Epithelial cell of proximal tubule (primary cell): Measurements from ENCODE around the gene TPM4. TPM values are rescaled to one million over a fixed set of nuclear protein-coding genes. Genes with fewer than 3 reads are reported as not detected.
A peak's percentile ranks its signal among the peaks of the same experiment; 100 is the strongest.
"Not testable (repeated sequence)": the region's sequence is repeated elsewhere in the genome, so short reads cannot be mapped to it uniquely, and the experiment has no call there.

Experiments used
- DNase-seq: peaks from one replicate; pipeline ENCODE4 v3.0.0-alpha.2; 2011; ENCODE audit warnings: low read depth
- H3K4me3 ChIP-seq: 2 replicates; pipeline ENCODE4 v1.5.1; 2011; ENCODE audit warnings: low read depth, mild to moderate bottlenecking, low read length
- total RNA-seq: library from RNA; depleted of rRNA; stranded (reverse); fragments of >200 nt; gene quantifications from 2 replicates; pipeline ENCODE4 v1.2.3, GENCODE V29; 2015
- TF ChIP-seq, protein P1 (sequence below): conservative IDR thresholded peaks from 2 replicates; pipeline ENCODE4 v1.5.1; 2012; ENCODE audit warnings: low read depth, mild to moderate bottlenecking, low read length

Gene TPM4
- 965 and 968 TPM in 2 replicates for total RNA-seq

DNA sequence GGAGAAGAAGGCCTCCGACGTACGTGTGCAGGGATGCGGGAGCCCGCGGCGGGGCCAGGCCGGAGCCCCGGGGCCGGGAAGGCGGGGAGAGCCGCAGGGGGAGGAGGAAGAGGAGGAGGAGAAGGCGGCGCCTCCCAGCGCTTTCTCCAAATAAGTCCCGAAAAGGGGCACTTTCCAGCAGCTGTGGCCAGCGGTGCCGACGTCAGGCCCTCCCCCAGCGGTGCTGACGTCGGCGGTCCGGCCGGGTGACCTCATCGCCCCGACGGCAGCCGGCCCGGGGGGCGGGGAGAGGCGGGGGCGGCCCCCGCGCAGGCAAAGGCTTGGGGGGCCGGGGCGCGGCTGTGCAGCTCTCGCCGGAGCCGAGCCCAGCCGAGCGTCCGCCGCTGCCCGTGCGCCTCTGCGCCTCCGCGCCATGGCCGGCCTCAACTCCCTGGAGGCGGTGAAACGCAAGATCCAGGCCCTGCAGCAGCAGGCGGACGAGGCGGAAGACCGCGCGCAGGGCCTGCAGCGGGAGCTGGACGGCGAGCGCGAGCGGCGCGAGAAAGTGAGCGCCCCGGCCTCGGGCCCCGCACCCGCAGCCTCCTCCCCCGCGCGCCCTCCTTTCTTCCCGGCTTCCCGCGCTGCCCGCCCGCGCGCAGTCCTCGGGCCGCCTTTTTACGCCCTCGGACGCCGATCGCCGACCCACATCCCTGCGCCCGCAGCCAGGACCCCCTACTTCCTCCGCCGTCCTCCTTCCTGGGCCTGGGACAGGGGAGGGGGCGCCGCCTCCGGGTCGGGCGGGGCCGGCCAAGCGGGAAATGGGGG lies at the start of gene TPM4:
Gene TPM4, plus strand, starts transcription at position 342 of the 804 bp plus-strand sequence. Its CDS starts 71 bp downstream, at position 413.
- TF ChIP-seq, protein P1, sequence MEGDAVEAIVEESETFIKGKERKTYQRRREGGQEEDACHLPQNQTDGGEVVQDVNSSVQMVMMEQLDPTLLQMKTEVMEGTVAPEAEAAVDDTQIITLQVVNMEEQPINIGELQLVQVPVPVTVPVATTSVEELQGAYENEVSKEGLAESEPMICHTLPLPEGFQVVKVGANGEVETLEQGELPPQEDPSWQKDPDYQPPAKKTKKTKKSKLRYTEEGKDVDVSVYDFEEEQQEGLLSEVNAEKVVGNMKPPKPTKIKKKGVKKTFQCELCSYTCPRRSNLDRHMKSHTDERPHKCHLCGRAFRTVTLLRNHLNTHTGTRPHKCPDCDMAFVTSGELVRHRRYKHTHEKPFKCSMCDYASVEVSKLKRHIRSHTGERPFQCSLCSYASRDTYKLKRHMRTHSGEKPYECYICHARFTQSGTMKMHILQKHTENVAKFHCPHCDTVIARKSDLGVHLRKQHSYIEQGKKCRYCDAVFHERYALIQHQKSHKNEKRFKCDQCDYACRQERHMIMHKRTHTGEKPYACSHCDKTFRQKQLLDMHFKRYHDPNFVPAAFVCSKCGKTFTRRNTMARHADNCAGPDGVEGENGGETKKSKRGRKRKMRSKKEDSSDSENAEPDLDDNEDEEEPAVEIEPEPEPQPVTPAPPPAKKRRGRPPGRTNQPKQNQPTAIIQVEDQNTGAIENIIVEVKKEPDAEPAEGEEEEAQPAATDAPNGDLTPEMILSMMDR = no peak
- H3K4me3 ChIP-seq = peak within 1 kb of the TSS; percentile 72
- no peak for DNase-seq

DNA sequence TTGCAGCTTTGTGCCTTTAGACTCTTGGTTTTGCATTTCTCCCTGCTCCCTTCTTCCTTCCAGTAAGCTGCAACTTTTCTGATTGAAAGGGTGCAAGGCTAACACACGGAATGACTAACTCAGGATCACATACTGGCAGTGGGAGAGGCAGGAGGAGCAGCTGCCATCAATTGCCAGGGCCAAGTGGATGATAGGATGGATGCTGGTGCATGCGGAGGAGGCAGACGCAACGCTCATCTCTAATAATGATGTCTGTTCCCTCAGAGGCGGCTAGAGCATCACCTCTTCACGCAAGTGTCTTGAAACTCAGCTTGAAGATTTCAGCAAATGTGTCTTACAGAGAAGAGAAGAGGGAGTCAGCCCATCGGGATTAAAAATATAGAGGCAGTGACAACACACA lies 49.5 kb upstream of the TPM4 start:
- no peak for DNase-seq
- TF ChIP-seq, protein P1 = no peak
- H3K4me3 ChIP-seq = no peak overlapping the region

DNA sequence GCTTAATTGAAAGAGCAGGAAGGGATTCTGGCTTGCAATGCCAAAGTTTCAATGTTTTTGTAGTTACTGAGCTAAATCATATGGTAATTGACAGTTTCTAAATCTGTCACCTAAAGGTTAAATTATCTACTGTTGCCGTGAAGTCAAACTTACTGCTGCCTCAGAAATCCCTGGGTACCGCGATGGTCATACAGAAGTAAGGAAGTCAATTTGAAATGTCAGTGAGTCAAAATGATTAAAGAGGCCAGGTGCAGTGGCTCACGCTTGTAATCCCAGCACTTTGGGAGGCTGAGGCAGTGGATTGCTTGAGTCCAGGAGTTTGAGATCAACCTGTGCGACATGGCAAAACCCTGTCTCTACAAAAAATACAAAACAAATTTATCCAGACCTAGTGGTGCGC lies 48.8 kb upstream of the TPM4 start:
- TF ChIP-seq, protein P1 = no peak
- H3K4me3 ChIP-seq = no peak overlapping the region
- DNase-seq = no peak

DNA sequence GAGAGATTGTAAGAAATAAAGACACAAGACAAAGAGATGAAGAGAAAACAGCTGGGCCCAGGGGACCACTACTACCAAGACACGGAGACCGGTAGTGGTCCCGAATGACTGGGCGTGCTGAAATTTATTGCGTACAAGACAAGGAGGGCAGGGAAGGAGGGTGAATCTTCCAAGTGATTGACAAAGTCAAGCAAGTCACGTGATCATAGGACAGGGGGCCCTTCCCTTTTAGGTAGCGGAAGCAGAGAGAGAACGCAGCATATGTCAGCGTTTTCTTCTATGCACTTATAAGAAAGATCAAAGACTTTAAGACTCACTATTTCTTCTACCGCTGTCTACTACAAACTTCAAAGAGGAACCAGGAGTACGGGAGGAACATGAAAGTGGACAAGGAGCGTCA lies 46.1 kb upstream of the TPM4 start:
- not testable (repeated sequence) for DNase-seq, H3K4me3 ChIP-seq

DNA sequence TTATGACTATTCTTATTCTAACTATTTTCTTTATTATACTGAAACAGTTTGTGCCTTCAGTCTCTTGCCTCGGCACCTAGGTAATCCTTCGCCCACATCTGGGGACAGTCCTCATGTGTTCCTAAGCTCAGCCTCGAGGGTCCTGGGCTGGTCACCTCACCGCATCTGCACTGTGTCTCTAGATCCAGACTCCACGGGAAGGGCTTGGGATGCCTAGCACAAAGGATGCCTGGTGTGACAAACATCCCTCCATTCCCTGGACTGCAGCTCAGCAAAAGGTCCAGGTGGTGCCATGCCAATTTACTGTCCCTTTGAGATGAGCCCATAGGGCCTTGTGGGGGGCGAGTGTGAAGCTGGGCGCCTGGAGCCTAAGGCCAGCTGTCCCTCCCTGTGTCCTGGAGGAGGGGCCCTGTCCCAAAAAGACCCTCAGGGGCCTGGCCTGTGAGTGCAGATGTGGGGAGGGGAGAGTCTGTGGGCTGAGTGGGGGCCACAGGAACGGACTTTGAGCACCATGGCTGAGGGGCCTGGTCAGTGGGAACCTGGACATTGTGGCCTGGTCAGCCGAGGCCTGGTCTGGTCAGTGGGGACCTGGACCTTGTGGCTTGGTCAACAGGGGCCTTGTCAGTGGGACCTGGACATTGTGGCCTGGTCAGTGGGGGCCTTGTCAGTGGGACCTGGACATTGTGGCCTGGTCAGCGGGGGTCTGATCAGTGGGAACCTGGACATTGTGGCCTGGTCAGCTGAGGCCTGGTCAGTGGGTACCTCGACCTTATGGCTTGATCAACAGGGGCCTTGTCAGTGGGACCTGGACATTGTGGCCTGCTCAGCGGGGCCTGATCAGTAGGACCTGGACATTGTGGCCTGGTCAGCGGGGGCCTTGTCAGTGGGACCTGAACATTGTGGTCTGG lies 45.1 kb upstream of the TPM4 start:
- no peak overlapping the region for H3K4me3 ChIP-seq
- no peak for DNase-seq
- TF ChIP-seq, protein P1 = no peak

DNA sequence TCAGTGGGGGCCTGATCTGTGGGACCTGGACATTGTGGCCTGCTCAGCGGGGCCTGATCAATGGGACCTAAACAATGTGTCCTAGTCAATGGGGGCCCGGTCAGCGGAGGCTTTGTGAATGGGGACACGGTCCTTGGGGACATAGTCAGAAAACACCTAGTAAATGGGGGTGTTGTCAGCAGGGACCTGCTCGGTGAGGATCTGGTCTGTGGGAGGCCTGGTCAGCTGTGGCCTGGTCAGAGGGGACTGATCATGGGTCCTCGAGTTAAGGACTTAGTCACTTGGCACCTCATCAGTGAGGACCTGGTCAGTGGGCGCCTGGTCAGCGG lies 44.5 kb upstream of the TPM4 start:
- TF ChIP-seq, protein P1 = no peak
- no peak for DNase-seq
- no peak overlapping the region for H3K4me3 ChIP-seq

DNA sequence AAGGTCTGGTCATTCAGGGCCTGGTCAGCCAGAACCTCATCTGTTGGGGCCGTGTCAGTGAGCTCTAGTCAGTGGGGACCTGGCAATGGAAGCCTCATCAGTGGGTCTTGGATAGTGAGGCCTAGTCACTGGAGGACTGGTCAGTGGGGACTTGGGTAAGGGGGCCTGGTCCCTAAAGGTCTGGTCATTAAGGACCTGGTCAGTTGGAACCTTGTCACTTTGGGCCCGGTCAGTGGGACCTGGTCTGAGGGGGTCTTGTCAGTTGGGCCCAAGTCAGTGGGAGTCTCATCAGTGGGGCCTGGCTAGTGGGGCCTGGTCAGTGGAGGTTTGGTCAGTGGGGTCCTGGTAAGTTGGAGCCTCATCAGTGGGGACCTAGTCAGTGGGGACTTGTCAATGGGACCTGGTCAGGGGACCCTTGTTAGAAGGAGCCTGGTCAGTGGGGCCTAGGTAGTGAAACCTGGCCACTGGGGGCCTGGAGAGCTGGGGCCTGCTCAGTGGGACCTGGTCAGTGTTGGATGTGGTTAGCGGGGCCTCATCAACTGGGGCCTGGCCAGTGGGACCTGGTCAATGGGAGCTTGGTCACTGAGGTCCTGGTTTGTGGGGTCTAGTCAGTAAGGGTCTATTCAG lies 43.7 kb upstream of the TPM4 start:
- H3K4me3 ChIP-seq = no peak overlapping the region
- no peak for DNase-seq
- TF ChIP-seq, protein P1 = no peak
